Measurements from ENCODE around the gene VNN1. TPM values are rescaled to one million over a fixed set of nuclear protein-coding genes. Genes with fewer than 3 reads are reported as not detected.
A peak's percentile ranks its signal among the peaks of the same experiment; 100 is the strongest.
"Not testable (repeated sequence)": the region's sequence is repeated elsewhere in the genome, so short reads cannot be mapped to it uniquely, and the experiment has no call there.

Gene VNN1
- total RNA-seq, 1 donor from 2014 or later = not detected

GRCh38 chr6:132669690-132670291 is 44.1 kb downstream of the VNN1 start:
- DNase-seq = peak; percentile 60

- DNase-seq = no peak
These were observed 47.7 kb downstream of the VNN1 start for GRCh38 chr6:132666118-132666517.

GRCh38 chr6:132664309-132665034 is 49.4 kb downstream of the VNN1 start:
- no peak for DNase-seq

GRCh38 chr6:132663661-132664060 is 50.2 kb downstream of the VNN1 start:
- DNase-seq = no peak

GRCh38 chr6:132661906-132662305 is 51.9 kb downstream of the VNN1 start:
- DNase-seq = no peak

GRCh38 chr6:132659082-132659481 is 54.8 kb downstream of the VNN1 start, which contains the start of gene TAAR1:
Gene TAAR1 (minus strand): TSS chr6:132659182. CDS start chr6:132646003, 13,179 bp downstream.
- DNase-seq = no peak

GRCh38 chr6:132651062-132651461 is 62.8 kb downstream of the VNN1 start:
- no peak for DNase-seq

GRCh38 chr6:132650429-132650828 is 63.4 kb downstream of the VNN1 start:
- DNase-seq = no peak

GRCh38 chr6:132648828-132649227 is 65.0 kb downstream of the VNN1 start:
- DNase-seq = no peak

GRCh38 chr6:132648356-132648755 is 65.5 kb downstream of the VNN1 start:
- DNase-seq = no peak

GRCh38 chr6:132643547-132643946 is 70.3 kb downstream of the VNN1 start:
- DNase-seq = no peak

GRCh38 chr6:132637135-132637534 is 76.7 kb downstream of the VNN1 start:
- not testable (repeated sequence) for DNase-seq

- not testable (repeated sequence) for DNase-seq
These were observed 77.9 kb downstream of the VNN1 start for GRCh38 chr6:132635906-132636305.

GRCh38 chr6:132635288-132635687 is 78.6 kb downstream of the VNN1 start:
- DNase-seq = not testable (repeated sequence)

GRCh38 chr6:132634796-132635195 is 79.1 kb downstream of the VNN1 start:
- no peak for DNase-seq

- DNase-seq = no peak
These were observed 80.5 kb downstream of the VNN1 start for GRCh38 chr6:132633362-132633761.

Other genes with a start within 250 kb of the VNN1 start
- gene STX7, start 200.9 kb downstream of the VNN1 start, total RNA-seq = 55.1 and 58.9 TPM in 2 replicates
- gene TAAR9, start 175.8 kb downstream of the VNN1 start, total RNA-seq = not detected in 2 replicates
- not detected in 2 replicates for gene TAAR8, start 161.4 kb downstream of the VNN1 start, total RNA-seq
- gene TAAR6, start 143.7 kb downstream of the VNN1 start, total RNA-seq = not detected in 2 replicates
- not detected in 2 replicates for gene TAAR5, start 124.3 kb downstream of the VNN1 start, total RNA-seq
- not detected in 2 replicates for gene TAAR2, start 89.8 kb downstream of the VNN1 start, total RNA-seq
- gene TAAR1, start 54.9 kb downstream of the VNN1 start, total RNA-seq = not detected in 2 replicates
- gene VNN2, start 43.8 kb upstream of the VNN1 start, total RNA-seq = not detected in 2 replicates
- gene SLC18B1, start 84.6 kb upstream of the VNN1 start, total RNA-seq = 7.7 and 11.2 TPM in 2 replicates
- 836 and 1,354 TPM in 2 replicates for gene RPS12, start 100.5 kb upstream of the VNN1 start, total RNA-seq

Measured in dermis blood vessel endothelial cell (primary cell).